Measurements from ENCODE around the gene CCDC117. TPM values are rescaled to one million over a fixed set of nuclear protein-coding genes. Genes with fewer than 3 reads are reported as not detected.
"Not testable (repeated sequence)": the region's sequence is repeated elsewhere in the genome, so short reads cannot be mapped to it uniquely, and the experiment has no call there.

CCDC117 gene, protein sequence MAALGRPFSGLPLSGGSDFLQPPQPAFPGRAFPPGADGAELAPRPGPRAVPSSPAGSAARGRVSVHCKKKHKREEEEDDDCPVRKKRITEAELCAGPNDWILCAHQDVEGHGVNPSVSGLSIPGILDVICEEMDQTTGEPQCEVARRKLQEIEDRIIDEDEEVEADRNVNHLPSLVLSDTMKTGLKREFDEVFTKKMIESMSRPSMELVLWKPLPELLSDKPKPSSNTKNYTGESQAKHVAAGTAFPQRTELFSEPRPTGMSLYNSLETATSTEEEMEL
- total RNA-seq: 10 to 100 TPM; 35.3 to 43.4 TPM

GRCh38 chr22:28772633-28773460 lies at the start of gene CCDC117:
Gene CCDC117 (plus strand): TSS chr22:28772695. CDS start chr22:28772850, 155 bp downstream.
- peak; percentile 95 to 96 for ATAC-seq
- H3K36me3 Mint-ChIP-seq: peaks cover 15% of the 10 kb centered on the region

DNA sequence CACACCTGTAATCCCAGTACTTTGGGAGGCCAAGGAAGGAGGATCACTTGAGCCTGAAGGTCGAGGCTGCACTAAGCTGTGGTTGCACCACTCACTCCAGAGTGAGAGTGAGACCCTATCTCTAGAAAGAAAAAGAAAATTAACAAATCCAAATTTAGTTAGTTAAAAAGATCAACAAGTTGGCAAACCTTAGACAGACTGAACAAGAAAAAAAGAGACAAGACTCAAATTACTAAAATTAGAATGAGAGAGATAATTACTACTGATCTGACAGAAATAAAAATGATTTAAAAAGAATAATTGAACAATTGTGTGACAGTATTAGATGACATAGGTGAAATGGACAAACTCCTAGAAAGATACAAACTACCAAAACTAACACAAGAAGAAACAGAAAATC lies 44.5 kb upstream of the CCDC117 start:
- Mint-ChIP-seq H3K4me3 (peak overlapping the region; percentile 33), H3K27ac (peak overlapping the region; percentile 60 to 87), H3K4me1 (ENCODE audit: low read depth in 2 of 2) (peaks cover 15 to 23% of the 10 kb centered on the region in 2 donors), H3K27me3 (no peaks in the 10 kb centered on the region), H3K9me3 (no peaks in the 10 kb centered on the region), H3K36me3 (peaks cover 11% of the 10 kb centered on the region)
- no peak for DNase-seq (ENCODE audit: low spot score)
- no peak for ATAC-seq

More at GRCh38 chr22:28772633-28773460, at the start of gene CCDC117:
- Mint-ChIP-seq H3K27me3 (no peaks in the 10 kb centered on the region), H3K9me3 (no peaks in the 10 kb centered on the region), H3K4me1 (ENCODE audit: low read depth in 2 of 2) (peaks cover 27 to 30% of the 10 kb centered on the region in 2 donors), H3K4me3 (peak within 1 kb of the TSS; percentile 98), H3K27ac (peak within 1 kb of the TSS; percentile 97)
- peak; percentile 95 for DNase-seq (ENCODE audit: low spot score)

DNA sequence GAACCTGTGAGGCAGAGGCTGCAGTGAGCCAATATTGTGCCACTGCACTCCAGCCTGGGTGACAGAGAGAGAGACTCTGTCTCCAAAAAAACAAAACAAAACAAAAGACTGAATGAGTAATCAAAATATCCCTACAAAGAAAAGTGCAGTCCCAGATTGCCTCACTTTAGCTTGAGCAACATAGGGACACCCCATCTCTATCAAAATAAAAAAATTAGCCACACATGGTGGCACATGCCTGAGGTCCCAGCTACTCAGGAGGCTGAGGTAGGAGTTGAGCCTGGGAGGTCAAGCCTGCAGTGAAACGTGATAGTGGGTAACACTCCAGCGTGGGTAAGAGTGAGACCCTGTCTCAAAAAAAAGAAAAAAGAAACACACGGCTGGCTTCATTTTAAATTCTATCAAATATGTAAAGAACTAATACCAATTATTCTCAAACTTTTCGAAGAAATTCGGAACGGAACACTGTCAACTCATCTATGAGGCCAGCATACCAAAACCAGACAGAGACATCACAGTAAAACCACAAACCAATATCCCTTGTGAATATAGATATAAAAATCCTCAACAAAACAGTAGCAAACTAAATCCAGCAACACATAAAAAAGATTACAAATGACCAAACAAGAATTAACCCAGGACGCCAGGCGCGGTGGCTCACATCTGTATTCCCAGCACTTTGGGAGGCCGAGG lies 43.7 kb upstream of the CCDC117 start:
- no peaks in the 10 kb centered on the region for H3K9me3 Mint-ChIP-seq
- peak overlapping the region; percentile 60 to 87 for H3K27ac Mint-ChIP-seq
- peak overlapping the region; percentile 33 for H3K4me3 Mint-ChIP-seq
- DNase-seq (ENCODE audit: low spot score): peak; percentile 70
- H3K36me3 Mint-ChIP-seq: peaks cover 12% of the 10 kb centered on the region
- H3K27me3 Mint-ChIP-seq: no peaks in the 10 kb centered on the region
- ATAC-seq: peak; percentile 82 to 96
- H3K4me1 Mint-ChIP-seq (ENCODE audit: low read depth in 2 of 2): peaks cover 15 to 23% of the 10 kb centered on the region in 2 donors

GRCh38 chr22:28730179-28730578 lies 42.3 kb upstream of the CCDC117 start:
- DNase-seq (ENCODE audit: low spot score) (no peak), ATAC-seq (no peak)
- Mint-ChIP-seq H3K9me3 (no peaks in the 10 kb centered on the region), H3K27ac (peak overlapping the region in 1 of 2 donors; percentile 87), H3K36me3 (peaks cover 12% of the 10 kb centered on the region), H3K4me1 (ENCODE audit: low read depth in 2 of 2) (peaks cover 15 to 23% of the 10 kb centered on the region in 2 donors), H3K4me3 (no peak overlapping the region), H3K27me3 (no peaks in the 10 kb centered on the region)

DNA sequence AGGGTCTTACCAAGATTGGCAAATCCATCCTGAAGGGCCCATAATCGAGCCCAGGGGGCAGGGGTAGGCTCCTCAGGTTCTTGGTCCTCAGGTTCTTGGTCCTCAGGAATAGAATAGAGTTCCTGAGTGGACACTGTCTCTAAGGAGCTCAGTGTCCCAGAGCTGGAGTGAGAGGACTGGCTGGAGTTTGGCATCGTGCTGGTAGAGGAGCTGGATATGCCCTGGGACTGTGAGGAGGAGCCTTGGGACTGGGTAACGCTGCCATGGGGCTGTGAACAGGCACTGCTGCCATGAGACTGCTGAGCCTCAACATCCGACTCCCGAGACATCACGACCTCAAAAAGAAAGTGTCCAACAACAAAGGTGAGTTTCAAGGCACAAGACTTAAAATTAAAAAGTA lies 38.1 kb upstream of the CCDC117 start:
- peaks cover 7 to 13% of the 10 kb centered on the region in 2 donors for H3K4me1 Mint-ChIP-seq (ENCODE audit: low read depth in 2 of 2)
- no peak for ATAC-seq
- no peak overlapping the region for H3K27ac Mint-ChIP-seq
- H3K27me3 Mint-ChIP-seq: no peaks in the 10 kb centered on the region
- H3K4me3 Mint-ChIP-seq: no peak overlapping the region
- H3K36me3 Mint-ChIP-seq: peaks cover 10% of the 10 kb centered on the region
- DNase-seq (ENCODE audit: low spot score): no peak
- H3K9me3 Mint-ChIP-seq: no peaks in the 10 kb centered on the region

GRCh38 chr22:28736301-28737155 lies 36.0 kb upstream of the CCDC117 start:
- Mint-ChIP-seq H3K9me3 (no peaks in the 10 kb centered on the region), H3K27ac (no peak overlapping the region), H3K27me3 (no peaks in the 10 kb centered on the region), H3K4me3 (no peak overlapping the region), H3K4me1 (ENCODE audit: low read depth in 2 of 2) (peaks cover 7 to 15% of the 10 kb centered on the region in 2 donors), H3K36me3 (peaks cover 10% of the 10 kb centered on the region)
- DNase-seq (ENCODE audit: low spot score) (no peak), ATAC-seq (no peak)

DNA sequence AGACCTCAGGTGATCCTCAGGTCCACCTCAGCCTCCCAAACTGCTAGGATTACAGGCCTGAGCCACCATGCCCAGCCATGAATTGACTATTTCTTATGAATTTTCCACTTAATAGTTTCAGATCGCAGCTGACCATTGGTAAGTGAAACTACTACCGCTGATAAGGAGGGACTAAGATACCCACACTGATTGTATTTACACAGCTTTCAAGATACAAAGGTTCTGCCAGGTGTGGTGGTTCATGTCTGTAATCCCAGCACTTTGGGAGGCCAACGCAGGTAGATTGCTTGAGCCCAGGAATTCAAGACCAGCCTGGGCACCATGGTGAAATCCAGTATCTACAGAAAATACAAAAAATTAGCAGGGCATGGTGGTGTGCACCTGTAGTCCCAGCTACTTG lies 34.8 kb upstream of the CCDC117 start:
- H3K27me3 Mint-ChIP-seq: no peaks in the 10 kb centered on the region
- peaks cover 10% of the 10 kb centered on the region for H3K36me3 Mint-ChIP-seq
- no peak overlapping the region for H3K4me3 Mint-ChIP-seq
- peaks cover 14 to 21% of the 10 kb centered on the region in 2 donors for H3K4me1 Mint-ChIP-seq (ENCODE audit: low read depth in 2 of 2)
- no peaks in the 10 kb centered on the region for H3K9me3 Mint-ChIP-seq
- H3K27ac Mint-ChIP-seq: no peak overlapping the region
- DNase-seq (ENCODE audit: low spot score) (no peak), ATAC-seq (no peak)

DNA sequence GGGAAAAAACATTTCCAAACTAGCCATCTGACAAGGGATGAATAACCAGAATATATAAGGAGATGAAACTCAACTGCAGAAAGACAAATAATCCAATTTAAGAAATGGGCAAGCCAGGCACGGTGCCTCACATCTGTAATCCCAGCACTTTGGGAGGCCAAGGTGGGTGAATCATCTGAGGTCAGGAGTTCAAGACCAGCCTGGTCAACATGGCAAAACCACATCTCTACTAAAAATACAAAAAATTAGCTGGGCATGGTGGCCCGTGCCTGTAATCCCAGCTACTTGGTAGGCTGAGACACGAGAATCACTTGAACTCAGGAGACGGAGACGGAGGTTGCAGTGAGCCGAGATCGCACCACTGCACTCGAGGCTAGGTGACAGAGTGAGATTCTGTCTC lies 33.6 kb upstream of the CCDC117 start:
- peaks cover 24 to 32% of the 10 kb centered on the region in 2 donors for H3K4me1 Mint-ChIP-seq (ENCODE audit: low read depth in 2 of 2)
- peak overlapping the region in 1 of 2 donors; percentile 34 for H3K27ac Mint-ChIP-seq
- not testable (repeated sequence) for H3K9me3 Mint-ChIP-seq; H3K36me3 Mint-ChIP-seq; DNase-seq (ENCODE audit: low spot score); ATAC-seq; H3K27me3 Mint-ChIP-seq
- peak overlapping the region; percentile 40 for H3K4me3 Mint-ChIP-seq

DNA sequence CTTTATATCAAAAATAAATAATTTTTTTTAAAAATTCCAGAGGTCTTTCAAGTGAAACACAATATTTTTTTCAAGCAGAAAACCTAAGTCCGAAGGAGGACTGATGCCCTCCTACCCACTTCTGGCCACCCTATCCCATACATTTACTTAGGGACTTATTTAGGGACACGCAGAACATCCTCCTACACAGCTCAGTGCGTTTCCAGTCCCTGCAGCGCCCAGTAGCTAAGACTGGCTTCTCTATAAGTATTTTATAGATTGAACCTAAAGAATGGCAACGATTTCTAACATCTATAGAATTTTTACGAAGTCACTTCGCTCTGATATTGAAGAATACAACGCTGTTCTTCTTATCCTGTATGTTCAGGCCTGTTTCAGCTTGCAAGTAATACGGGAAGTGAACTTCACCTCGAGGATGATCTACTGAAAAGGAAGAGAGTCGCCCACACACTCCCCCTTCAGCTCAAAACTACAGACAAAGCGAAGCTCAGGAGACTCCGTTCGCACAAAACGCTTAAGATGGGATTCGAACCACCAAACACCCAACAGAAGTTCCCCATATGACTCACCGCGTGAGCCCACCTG lies 31.2 kb upstream of the CCDC117 start:
- H3K4me3 Mint-ChIP-seq: peak overlapping the region; percentile 94
- no peaks in the 10 kb centered on the region for H3K9me3 Mint-ChIP-seq
- ATAC-seq (no peak), DNase-seq (ENCODE audit: low spot score) (no peak)
- H3K36me3 Mint-ChIP-seq: no peaks in the 10 kb centered on the region
- H3K27me3 Mint-ChIP-seq: no peaks in the 10 kb centered on the region
- peak overlapping the region; percentile 80 to 91 for H3K27ac Mint-ChIP-seq
- H3K4me1 Mint-ChIP-seq (ENCODE audit: low read depth in 2 of 2): peaks cover 27 to 39% of the 10 kb centered on the region in 2 donors

DNA sequence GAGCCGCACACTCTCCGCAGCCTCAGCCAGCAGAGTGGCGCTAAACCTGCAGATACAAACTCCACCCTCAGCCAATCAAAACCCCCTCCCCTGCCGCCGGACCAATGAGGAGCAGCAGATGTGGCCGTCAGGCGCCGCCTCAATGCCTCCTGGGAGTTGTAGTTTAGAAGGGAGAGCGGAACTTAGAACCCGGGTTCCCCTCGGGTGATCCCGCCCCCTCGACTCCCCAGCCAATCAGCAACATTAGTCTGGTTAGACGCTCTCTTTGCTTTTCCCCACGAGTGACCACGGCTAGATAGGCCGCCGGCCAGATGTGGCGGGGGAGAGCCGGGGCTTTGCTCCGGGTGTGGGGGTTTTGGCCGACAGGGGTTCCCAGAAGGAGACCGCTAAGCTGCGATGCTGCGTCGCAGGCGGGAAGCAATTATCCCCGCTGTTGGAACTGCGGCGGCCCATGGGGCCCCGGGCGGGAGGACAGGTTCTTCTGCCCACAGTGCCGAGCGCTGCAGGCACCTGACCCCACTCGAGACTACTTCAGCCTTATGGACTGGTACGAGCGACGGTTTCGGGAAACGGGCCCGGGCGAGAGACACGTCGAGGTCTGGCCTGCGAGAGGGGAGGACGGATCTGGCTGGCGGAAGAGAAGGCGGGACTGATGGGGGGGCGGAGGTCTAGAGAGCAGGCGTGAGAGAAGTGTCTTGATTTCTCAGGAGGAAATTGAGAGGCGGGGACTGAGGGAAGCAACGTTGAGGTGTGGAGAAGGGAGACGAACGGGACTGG lies 30.5 kb upstream of the CCDC117 start, which contains the start of the genes CHEK2 and HSCB:
CHEK2 (minus strand) TSS at position 36 of the 777 bp plus-strand sequence. CDS start 7,099 bp downstream, outside the sequence.
HSCB (plus strand) TSS at position 255 of the 777 bp plus-strand sequence; CDS start at position 312, 57 bp downstream.
- Mint-ChIP-seq H3K4me3 (peak within 1 kb of the TSS; percentile 94), H3K27me3 (no peaks in the 10 kb centered on the region), H3K27ac (peak within 1 kb of the TSS; percentile 80 to 91), H3K4me1 (ENCODE audit: low read depth in 2 of 2) (peaks cover 27 to 39% of the 10 kb centered on the region in 2 donors), H3K36me3 (no peaks in the 10 kb centered on the region), H3K9me3 (no peaks in the 10 kb centered on the region)
- DNase-seq (ENCODE audit: low spot score) (peak; percentile 98), ATAC-seq (peak; percentile 96 to 97)

DNA sequence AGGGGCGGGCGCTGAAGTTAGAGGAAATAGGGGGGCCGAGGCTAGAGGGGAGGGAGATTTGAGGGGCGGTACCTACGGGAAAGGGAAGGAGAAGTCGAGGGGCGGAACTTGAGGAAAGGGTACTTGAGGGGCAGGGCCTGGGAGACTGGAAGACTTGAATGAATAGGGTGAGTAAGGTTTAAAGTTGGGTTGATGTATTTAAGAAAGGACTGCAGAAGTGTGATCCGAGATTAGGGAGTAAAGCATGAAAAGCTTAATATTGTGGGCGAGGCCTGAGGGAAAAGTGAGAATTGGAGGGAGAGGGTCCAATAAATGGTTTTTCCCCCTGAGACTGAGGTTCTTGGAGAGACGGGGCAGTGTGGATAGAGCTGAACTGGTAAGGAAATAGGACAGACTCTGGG lies 29.9 kb upstream of the CCDC117 start:
- no peak for ATAC-seq
- Mint-ChIP-seq H3K4me1 (ENCODE audit: low read depth in 2 of 2) (peaks cover 27 to 43% of the 10 kb centered on the region in 2 donors), H3K9me3 (no peaks in the 10 kb centered on the region), H3K27ac (peak overlapping the region; percentile 80 to 91), H3K27me3 (no peaks in the 10 kb centered on the region), H3K4me3 (peak overlapping the region; percentile 94), H3K36me3 (no peaks in the 10 kb centered on the region)
- DNase-seq (ENCODE audit: low spot score): peak; percentile 93

- Mint-ChIP-seq H3K36me3 (no peaks in the 10 kb centered on the region), H3K27ac (peak overlapping the region; percentile 80 to 91), H3K4me3 (peak overlapping the region; percentile 94), H3K4me1 (ENCODE audit: low read depth in 2 of 2) (peaks cover 27 to 42% of the 10 kb centered on the region in 2 donors), H3K9me3 (no peaks in the 10 kb centered on the region), H3K27me3 (no peaks in the 10 kb centered on the region)
- no peak for DNase-seq (ENCODE audit: low spot score)
- no peak for ATAC-seq
Observed at GRCh38 chr22:28743852-28744251, 28.6 kb upstream of the CCDC117 start.
